Mucosa of rectum (tissue), 2 donors: ENCODE results near the gene TARS3.
A peak's percentile ranks its signal among the peaks of the same experiment; 100 is the strongest.

Experiments
- H3K27ac ChIP-seq, 2 donors: one replicate each; pipeline ENCODE4 v1.7.0; 2013; ENCODE audit warnings: inconsistent platforms in 2 of 2, low read depth in 2 of 2, low read length in 2 of 2
- H3K27me3 ChIP-seq, 2 donors: one replicate each; pipeline ENCODE4 v1.7.0; 2013; ENCODE audit warnings: low read length in 2 of 2; ENCODE audit not compliant: control insufficient read depth in 2 of 2, insufficient read depth in 2 of 2
- H3K36me3 ChIP-seq, 2 donors: one replicate each; pipeline ENCODE4 v1.7.0; 2013; ENCODE audit warnings: low read length in 2 of 2; ENCODE audit not compliant: control insufficient read depth in 2 of 2, insufficient read depth in 2 of 2
- H3K4me1 ChIP-seq, 2 donors: one replicate each; pipeline ENCODE4 v1.7.0; 2013; ENCODE audit warnings: low read length in 2 of 2, mild to moderate bottlenecking in 1 of 2; ENCODE audit not compliant: control insufficient read depth in 2 of 2, insufficient read depth in 2 of 2
- H3K4me3 ChIP-seq, 2 donors: one replicate each; pipeline ENCODE4 v1.7.0; 2013; ENCODE audit warnings: low read length in 2 of 2
- H3K9ac ChIP-seq, 2 donors: one replicate each; pipeline ENCODE4 v1.7.0; 2013; ENCODE audit warnings: low read length in 2 of 2, low read depth in 1 of 2, mild to moderate bottlenecking in 1 of 2
- H3K9me3 ChIP-seq, 2 donors: one replicate each; pipeline ENCODE4 v1.7.0; 2013; ENCODE audit warnings: low read length in 2 of 2; ENCODE audit not compliant: control insufficient read depth in 2 of 2
- donor health status: healthy.
- donor health status: Normal muscosa, but diverticular disease.

TARS3 gene

DNA sequence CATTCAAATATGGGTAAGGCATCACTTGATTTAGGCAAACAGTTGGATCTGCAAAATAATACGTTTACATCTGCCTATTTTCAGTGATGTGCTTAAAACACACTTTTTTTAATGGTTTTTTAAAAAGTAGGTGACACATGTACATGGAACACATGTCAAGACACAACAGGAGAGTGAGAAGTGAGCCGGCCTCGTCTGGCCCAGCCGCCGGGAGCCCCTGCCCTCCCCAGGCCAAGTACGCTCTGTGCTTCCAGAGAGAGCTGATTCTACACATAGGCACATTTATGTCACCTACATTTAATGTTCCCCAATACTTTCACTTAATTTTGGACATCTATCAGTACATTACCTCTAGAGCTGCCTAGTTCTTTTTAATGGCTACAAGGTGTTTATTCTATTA is 75.9 kb downstream of the TARS3 start:
- H3K4me1 ChIP-seq: peaks cover 16 to 20% of the 10 kb centered on the region in 2 donors
- no peak overlapping the region for H3K27ac ChIP-seq
- H3K9ac ChIP-seq: no peak overlapping the region
- H3K27me3 ChIP-seq: no peaks in the 10 kb centered on the region
- H3K9me3 ChIP-seq: no peaks in the 10 kb centered on the region
- H3K4me3 ChIP-seq: no peak overlapping the region
- H3K36me3 ChIP-seq: peaks cover 41 to 43% of the 10 kb centered on the region in 2 donors

DNA sequence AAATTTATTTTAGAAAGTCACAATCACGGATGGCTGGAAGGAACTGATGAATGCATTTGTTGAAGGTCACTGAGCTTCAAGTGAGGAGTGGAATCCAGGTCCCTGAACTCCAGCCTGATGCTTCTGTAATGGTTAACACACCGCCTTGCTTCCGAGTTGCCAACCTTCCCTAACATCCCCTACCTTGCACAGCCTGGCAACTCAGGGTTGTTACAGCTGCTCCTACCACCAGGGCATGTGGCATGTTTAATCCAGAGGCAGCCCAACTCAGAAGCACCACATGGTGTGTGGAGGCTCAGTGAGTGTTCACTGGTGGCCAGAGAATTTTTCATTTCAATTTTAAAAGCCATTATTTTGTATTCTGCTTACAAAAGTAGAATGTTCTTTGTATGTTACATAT is 77.0 kb downstream of the TARS3 start:
- H3K4me3 ChIP-seq: no peak overlapping the region
- no peak overlapping the region for H3K27ac ChIP-seq
- H3K9ac ChIP-seq: no peak overlapping the region
- H3K4me1 ChIP-seq: peaks cover 16 to 20% of the 10 kb centered on the region in 2 donors
- H3K27me3 ChIP-seq: no peaks in the 10 kb centered on the region
- no peaks in the 10 kb centered on the region for H3K9me3 ChIP-seq
- peaks cover 43 to 47% of the 10 kb centered on the region in 2 donors for H3K36me3 ChIP-seq

DNA sequence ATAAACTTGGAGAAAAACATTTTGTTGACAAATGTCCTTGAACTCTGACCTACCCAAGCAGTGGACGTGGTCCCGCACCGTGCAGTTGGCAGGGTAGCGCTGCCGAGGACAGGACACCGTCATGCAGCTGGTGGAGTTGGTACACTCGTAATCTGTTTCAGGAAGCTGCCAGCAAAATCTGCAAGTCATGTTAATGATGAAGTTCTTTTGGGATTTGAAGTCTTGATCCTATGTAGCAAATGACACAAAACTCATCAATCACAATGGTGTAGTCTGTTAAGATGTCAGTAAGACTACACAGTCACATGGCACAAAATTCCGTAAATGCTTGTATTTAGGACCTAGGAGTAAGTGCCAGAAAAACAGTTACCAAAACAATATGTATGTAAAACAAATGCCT is 77.6 kb downstream of the TARS3 start:
- Histone ChIP-seq H3K9ac (no peak overlapping the region), H3K9me3 (no peaks in the 10 kb centered on the region), H3K4me1 (peaks cover 21 to 23% of the 10 kb centered on the region in 2 donors), H3K27me3 (no peaks in the 10 kb centered on the region), H3K4me3 (no peak overlapping the region), H3K36me3 (peaks cover 43 to 49% of the 10 kb centered on the region in 2 donors), H3K27ac (no peak overlapping the region)

DNA sequence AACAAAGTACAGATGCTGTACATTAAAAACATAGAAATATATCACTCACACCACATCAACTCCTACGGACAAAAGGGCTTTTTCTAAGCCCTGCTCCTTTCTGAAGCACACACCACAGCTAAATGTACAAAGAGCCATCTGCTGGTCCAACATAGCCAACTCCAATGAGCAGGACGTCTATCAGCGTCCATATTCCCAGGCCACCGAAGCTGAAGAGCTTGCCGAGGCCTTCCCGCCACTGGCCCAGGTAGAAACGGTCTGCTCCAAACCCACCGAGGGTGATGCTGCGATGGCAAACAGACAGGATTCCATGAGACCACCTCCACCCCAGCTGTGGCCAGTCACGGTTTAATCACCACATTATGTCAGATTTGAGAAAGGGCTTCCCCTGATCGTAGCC is 81.9 kb downstream of the TARS3 start:
- Histone ChIP-seq H3K27me3 (no peaks in the 10 kb centered on the region), H3K36me3 (peaks cover 31 to 47% of the 10 kb centered on the region in 2 donors), H3K9ac (peak overlapping the region; percentile 27 to 28), H3K9me3 (no peaks in the 10 kb centered on the region), H3K27ac (peak overlapping the region; percentile 36 to 62), H3K4me3 (no peak overlapping the region), H3K4me1 (peaks cover 17 to 24% of the 10 kb centered on the region in 2 donors)

DNA sequence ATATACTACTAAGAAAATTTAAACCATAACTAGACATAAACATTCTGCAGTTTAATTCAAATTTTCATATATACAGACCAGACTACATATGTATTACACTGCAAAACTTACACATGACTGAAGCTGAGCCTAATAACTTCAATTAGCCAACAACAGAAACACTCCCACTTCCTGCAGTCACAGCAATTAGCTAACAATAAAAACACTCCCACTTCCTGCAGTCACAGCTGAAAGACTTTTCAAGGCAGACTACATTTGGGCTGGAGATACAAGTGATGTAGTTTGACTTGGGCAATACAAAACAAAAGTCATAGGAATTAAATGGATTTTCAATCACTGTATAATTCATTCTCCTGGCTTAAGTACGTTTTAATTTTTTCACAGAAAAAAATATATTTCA is 82.4 kb downstream of the TARS3 start:
- H3K27me3 ChIP-seq: no peaks in the 10 kb centered on the region
- peaks cover 27 to 45% of the 10 kb centered on the region in 2 donors for H3K36me3 ChIP-seq

DNA sequence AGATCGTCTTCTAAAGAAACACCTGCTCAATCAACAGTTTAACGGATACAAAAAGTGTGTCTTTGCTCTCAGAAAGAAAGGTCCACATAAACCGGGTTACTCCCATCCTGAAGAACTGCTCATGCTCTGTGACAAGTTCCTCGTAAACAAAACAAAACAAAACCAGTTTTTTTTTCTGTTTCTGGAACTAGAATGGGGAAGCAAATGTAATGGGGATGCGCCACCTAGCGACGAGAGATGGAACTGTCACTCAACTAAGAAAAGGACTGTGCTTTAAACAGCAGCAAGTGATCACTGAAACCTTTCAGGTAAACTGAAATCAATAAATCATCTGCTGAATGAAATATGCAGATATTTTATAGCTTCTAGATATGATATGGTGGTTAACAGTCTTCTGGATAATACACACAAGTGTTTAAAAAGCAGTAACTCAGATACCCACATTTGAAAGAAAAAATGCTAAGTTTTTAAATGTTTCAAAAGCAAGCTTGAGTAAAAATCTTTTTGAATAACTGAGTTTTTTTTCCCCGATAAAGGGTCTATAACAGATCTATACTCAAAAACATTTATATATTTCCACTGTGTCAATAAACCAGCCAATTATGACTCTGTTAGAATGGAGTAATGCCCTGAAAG is 83.0 kb downstream of the TARS3 start:
- peaks cover 17 to 25% of the 10 kb centered on the region in 2 donors for H3K4me1 ChIP-seq
- no peak overlapping the region for H3K4me3 ChIP-seq
- H3K9me3 ChIP-seq: no peaks in the 10 kb centered on the region
- H3K27ac ChIP-seq: peak overlapping the region; percentile 36 to 62
- peak overlapping the region in 1 of 2 donors; percentile 3 for H3K9ac ChIP-seq
- H3K36me3 ChIP-seq: peaks cover 21 to 40% of the 10 kb centered on the region in 2 donors
- H3K27me3 ChIP-seq: no peaks in the 10 kb centered on the region

More for the DNA sequence above, 82.4 kb downstream of the TARS3 start:
- Histone ChIP-seq H3K4me1 (peaks cover 17 to 25% of the 10 kb centered on the region in 2 donors), H3K9me3 (no peaks in the 10 kb centered on the region), H3K4me3 (no peak overlapping the region), H3K27ac (peak overlapping the region; percentile 36 to 62), H3K9ac (peak overlapping the region in 1 of 2 donors; percentile 28)

DNA sequence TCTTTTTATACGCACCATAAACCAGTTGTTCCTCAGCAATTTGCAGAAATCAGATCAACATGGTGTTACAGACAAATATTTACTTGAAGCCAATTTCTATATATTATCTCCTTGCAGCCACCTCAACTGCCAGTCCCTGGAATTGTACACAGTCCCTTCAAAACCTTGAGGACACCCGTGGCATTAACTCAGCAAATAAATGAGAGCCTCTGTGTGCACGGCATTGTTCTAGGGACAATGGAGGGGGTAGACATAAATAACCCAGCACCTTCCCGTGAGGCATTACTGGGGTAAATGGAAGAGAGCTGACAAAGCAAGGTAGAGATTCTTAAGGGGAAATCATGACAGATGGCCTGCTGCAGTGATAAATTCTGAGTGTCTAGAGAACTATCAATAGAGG is 84.6 kb downstream of the TARS3 start:
- Histone ChIP-seq H3K4me3 (no peak overlapping the region), H3K9ac (no peak overlapping the region), H3K4me1 (peaks cover 14 to 25% of the 10 kb centered on the region in 2 donors), H3K27me3 (no peaks in the 10 kb centered on the region), H3K36me3 (peaks cover 9 to 26% of the 10 kb centered on the region in 2 donors), H3K9me3 (no peaks in the 10 kb centered on the region), H3K27ac (no peak overlapping the region)

DNA sequence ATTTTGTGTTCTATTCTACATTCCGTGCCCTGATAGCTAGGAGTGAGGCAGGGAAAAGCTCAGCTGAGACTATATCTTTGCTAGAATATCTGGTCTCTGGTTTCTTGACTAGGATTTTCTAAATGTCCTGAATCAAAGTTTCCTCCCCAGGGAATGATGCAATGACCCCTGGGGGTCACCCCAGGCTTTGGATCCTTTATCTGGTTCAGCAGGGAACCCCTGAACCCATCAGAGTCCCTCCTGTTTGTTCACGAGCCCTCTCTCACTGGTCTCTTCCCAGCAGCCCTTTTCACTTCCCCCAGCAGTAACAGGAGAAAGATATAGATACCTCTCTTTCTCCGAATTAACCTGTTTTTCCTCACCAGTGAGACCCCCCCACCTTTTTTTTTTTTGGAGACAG is 86.4 kb downstream of the TARS3 start:
- Histone ChIP-seq H3K9ac (no peak overlapping the region), H3K4me3 (no peak overlapping the region), H3K27ac (no peak overlapping the region), H3K9me3 (no peaks in the 10 kb centered on the region), H3K4me1 (peaks cover 14 to 25% of the 10 kb centered on the region in 2 donors), H3K36me3 (peaks cover 0 to 18% of the 10 kb centered on the region in 2 donors), H3K27me3 (no peaks in the 10 kb centered on the region)

DNA sequence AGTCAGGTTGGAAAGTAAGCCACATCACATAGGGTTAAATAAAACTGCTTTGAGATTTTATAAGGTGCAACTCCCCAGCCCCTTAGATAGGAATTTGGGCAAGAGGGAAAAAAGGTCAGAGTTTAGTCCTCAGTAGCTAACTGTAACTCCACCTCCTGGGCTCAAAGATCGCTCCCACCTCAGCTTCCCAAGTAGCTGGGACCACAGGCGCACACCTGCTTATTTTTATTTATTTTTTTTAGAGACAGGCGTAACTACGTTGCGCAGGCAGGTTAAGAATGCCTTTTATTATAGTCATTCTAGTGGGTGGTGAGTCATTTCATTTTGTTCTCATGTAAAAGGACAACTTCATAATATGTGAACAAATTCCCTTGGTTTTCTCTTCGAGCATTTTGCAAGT is 86.8 kb downstream of the TARS3 start:
- Histone ChIP-seq H3K27me3 (no peaks in the 10 kb centered on the region), H3K9ac (no peak overlapping the region), H3K9me3 (no peaks in the 10 kb centered on the region), H3K4me3 (no peak overlapping the region), H3K36me3 (peaks cover 0 to 15% of the 10 kb centered on the region in 2 donors), H3K27ac (no peak overlapping the region), H3K4me1 (peaks cover 13 to 24% of the 10 kb centered on the region in 2 donors)

DNA sequence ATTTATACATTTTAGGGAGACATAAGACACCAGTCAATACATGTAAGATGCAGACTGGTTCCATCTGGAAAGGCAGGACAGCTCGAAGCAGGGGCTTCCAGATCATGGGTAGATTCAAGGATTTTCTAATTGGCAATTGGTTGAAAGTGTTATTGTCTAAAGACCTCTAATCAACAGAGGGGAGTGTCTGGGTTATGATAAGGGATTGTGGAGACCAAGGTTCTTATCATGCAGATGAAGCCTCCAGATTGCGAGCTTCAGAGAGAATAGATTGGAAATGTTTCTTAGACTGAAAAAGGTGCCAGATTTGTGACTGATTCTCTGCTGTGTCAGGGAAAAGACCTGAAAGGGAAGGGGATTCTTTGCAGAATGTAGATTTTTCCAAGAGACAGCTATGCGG is 87.2 kb downstream of the TARS3 start:
- Histone ChIP-seq H3K4me3 (no peak overlapping the region), H3K27me3 (no peaks in the 10 kb centered on the region), H3K4me1 (peaks cover 8 to 19% of the 10 kb centered on the region in 2 donors), H3K36me3 (peaks cover 0 to 10% of the 10 kb centered on the region in 2 donors), H3K9me3 (no peaks in the 10 kb centered on the region), H3K9ac (no peak overlapping the region), H3K27ac (no peak overlapping the region)
